HG03095 (cell line): ENCODE data around the gene HUWE1.
"Not testable (repeated sequence)": the region's sequence is repeated elsewhere in the genome, so short reads cannot be mapped to it uniquely, and the experiment has no call there.

Experiments used
- ATAC-seq: cut with Tn5 transposase; IDR thresholded peaks from one replicate; pipeline ENCODE4 v1.9.1; 2021; ENCODE audit warnings: moderate library complexity; ENCODE audit not compliant: unreplicated experiment

HUWE1 gene

DNA sequence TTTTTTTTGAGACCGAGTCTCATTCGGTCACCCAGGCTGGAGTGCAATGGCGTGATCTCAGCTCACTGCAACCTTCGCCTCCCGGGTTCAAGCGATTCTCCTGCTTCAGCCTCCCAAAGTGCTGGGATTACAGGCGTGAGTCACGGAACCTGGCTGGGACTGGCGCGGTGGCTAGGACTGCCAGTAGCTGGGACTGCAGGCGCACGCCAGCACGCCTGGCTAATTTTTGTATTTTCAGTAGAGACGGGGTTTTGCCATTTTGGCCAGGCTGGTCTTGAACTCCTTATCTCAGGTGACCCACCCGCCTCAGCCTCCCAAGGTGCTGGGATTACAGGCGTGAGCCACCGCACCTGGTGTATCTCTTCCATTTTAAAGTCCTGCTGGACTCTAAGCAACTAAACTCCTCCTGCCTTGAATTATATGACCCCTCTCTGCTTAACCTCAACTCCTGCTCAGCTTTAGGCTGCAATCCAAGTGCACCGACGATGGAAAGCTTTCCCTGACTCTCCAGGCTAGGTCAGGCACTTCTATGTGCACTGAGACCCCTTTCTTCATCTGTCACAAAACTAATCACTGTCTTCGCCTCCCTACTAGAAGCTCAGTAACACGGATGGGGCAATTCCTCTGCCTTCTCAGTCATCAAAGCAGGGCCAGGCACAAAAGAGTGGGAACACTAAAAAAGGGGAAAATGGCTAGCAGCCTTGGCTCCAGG, 155.1 kb downstream of the HUWE1 start:
- not testable (repeated sequence) for ATAC-seq

- no peak for ATAC-seq
Measured at GRCh38 chrX:53526999-53527398, 159.5 kb downstream of the HUWE1 start.

DNA sequence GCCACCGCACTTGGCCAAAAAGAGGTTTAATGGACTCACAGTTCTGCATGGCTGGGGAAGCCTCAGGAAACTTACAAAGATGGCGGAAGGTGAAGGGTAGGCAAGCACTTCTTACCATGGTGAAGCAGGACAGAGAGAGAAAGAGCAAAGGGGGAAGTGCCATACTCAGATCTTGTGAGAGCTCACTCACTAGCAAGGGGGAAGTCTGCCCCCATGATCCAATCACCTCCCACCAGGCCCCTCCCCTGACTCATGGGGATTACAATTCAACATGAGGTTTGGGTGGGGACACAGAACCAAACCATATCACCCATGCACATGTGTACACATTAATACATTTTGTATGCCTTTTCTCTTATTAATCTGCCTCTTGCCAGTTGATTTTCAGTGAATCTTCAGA, 175.2 kb downstream of the HUWE1 start:
- no peak for ATAC-seq

DNA sequence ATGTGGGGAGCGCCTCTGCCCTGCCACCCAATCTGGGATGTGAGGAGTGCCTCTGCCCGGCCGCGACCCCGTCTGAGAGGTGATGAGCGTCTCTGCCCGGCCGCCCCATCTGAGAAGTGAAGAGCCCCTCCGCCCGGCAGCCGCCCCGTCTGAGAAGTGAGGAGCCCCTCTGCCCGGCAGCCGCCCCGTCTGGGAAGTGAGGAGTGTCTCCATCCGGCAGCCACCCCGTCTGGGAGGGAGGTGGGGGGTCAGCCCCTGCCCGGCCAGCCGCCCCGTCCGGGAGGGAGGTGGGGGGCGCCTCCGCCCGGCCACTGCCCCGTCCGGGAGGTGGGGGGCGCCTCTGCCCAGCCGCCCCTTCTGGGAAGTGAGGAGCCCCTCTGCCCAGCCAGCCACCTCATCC, 182.5 kb downstream of the HUWE1 start:
- ATAC-seq = not testable (repeated sequence)

- no peak for ATAC-seq
Measured at GRCh38 chrX:53494436-53494835, 192.1 kb downstream of the HUWE1 start.

GRCh38 chrX:53486285-53486684, 200.2 kb downstream of the HUWE1 start:
- ATAC-seq = no peak

DNA sequence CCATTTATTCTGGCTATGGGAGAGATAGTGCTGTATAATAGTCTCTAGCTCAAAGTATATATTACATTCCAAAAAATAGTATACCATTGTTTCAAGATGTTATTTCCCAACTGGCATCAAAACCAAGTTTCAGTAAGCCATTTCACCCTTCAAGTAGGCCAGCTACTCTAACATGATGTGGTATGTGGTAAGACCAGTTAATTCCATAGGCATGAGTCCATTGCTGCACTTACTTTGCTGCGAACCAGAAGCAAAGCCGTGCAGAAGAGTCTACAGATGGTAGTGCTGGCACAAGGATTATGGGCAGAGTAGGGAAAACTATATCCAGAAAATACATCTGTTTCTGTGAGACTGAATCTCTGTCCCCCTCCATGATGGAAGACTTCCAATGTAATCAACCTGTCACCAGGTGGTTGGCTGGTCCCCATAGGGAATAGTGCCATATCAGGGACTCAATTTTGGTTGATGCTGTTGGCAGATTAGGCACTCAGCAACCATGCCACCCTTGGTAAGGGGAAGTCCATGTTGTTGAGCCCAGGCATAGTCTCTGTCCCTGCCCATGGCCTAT, 202.6 kb downstream of the HUWE1 start:
- ATAC-seq = no peak

GRCh38 chrX:53483416-53483815, 203.1 kb downstream of the HUWE1 start:
- no peak for ATAC-seq
